Panc1 (cell line): Measurements from ENCODE around the gene CCBE1. TPM values are rescaled to one million over a fixed set of nuclear protein-coding genes. Genes with fewer than 3 reads are reported as not detected.
"Not testable (repeated sequence)": the region's sequence is repeated elsewhere in the genome, so short reads cannot be mapped to it uniquely, and the experiment has no call there.

ENCODE experiments used
- ATAC-seq: fragments of 200-7000 bp; cut with Tn5 transposase; 2 replicates; pipeline ENCODE4 v1.9.1; 2020; ENCODE audit warnings: mild to moderate bottlenecking, moderate library complexity
- BruUV-seq: library from RNA; stranded (reverse); fragments of 400-500 nt; replicated peaks from 2 replicates; lab custom pipeline; 2021; lab: Mats Ljungman, UMichigan
- CTCF ChIA-PET: fragments of 300-600 bp; sonication (Branson Sonifier 250); formaldehyde crosslinking; loops from one replicate; lab custom pipeline; 2022; ENCODE audit warnings: antibody characterized with exemption; lab: Charles Lee
- POLR2A ChIA-PET: fragments of 300-600 bp; sonication (Branson Sonifier 250); formaldehyde crosslinking; loops from one replicate; lab custom pipeline; 2022; ENCODE audit warnings: antibody characterized with exemption; lab: Charles Lee
- DNase-seq: peaks from one replicate; pipeline ENCODE4 v3.0.0-alpha.2; 2010; ENCODE audit warnings: low read depth, low spot score
- H3K27ac ChIP-seq: 2 replicates; pipeline ENCODE4 v1.5.1; 2011; ENCODE audit warnings: mild to moderate bottlenecking, low read length, inconsistent platforms
- H3K27me3 ChIP-seq: fragments of 200-500 bp; sonication (Bioruptor generic); 2 replicates; pipeline ENCODE4 v1.6.0; 2014; ENCODE audit warnings: low read length, inconsistent platforms; ENCODE audit not compliant: control insufficient read depth, insufficient read depth
- H3K36me3 ChIP-seq: fragments of 200-500 bp; sonication (Bioruptor generic); 2 replicates; pipeline ENCODE4 v1.5.1; 2014; ENCODE audit warnings: inconsistent platforms, mild to moderate bottlenecking, low read length, moderate library complexity; ENCODE audit not compliant: control insufficient read depth, insufficient read depth
- H3K4me1 ChIP-seq: 2 replicates; pipeline ENCODE4 v1.5.1; 2011; ENCODE audit warnings: inconsistent platforms, mild to moderate bottlenecking, low read length, moderate library complexity; ENCODE audit not compliant: control insufficient read depth, insufficient read depth
- H3K4me3 ChIP-seq, 2 experiments: 2 replicates each; pipeline ENCODE4 v1.5.1; 2011 to 2012; ENCODE audit warnings: low read depth in 2 of 2, low read length in 2 of 2, mild to moderate bottlenecking in 2 of 2, inconsistent platforms in 1 of 2, moderate library complexity in 1 of 2
- H3K9me3 ChIP-seq: fragments of 200-500 bp; sonication (Bioruptor generic); 2 replicates; pipeline ENCODE4 v1.5.1; 2014; ENCODE audit warnings: low read depth, mild to moderate bottlenecking, inconsistent platforms, low read length, moderate library complexity; ENCODE audit not compliant: control insufficient read depth, insufficient read depth
- CTCF ChIP-seq: fragments of 450-650 bp; IDR thresholded peaks from 2 replicates; pipeline ENCODE4 v1.5.1; 2017; ENCODE audit warnings: mild to moderate bottlenecking
- POLR2AphosphoS5 ChIP-seq: IDR thresholded peaks from 2 replicates; pipeline ENCODE4 v1.6.1; 2012; ENCODE audit warnings: mild to moderate bottlenecking, low read depth, low read length, moderate library complexity
- REST ChIP-seq, 2 experiments: IDR thresholded peaks; 2 replicates each; pipeline ENCODE4 v1.6.1; 2011 to 2012; ENCODE audit warnings: low read depth in 2 of 2, control low read depth in 1 of 2, low read length in 1 of 2, mild to moderate bottlenecking in 1 of 2, moderate library complexity in 1 of 2; ENCODE audit not compliant: insufficient read depth in 1 of 2
- SIN3A ChIP-seq: IDR thresholded peaks from 2 replicates; pipeline ENCODE4 v1.6.1; 2012; ENCODE audit warnings: low read depth, mild to moderate bottlenecking, low read length, moderate library complexity, borderline replicate concordance; ENCODE audit not compliant: insufficient read depth
- TCF7L2 ChIP-seq: IDR thresholded peaks from 2 replicates; pipeline ENCODE4 v1.6.1; 2011; ENCODE audit warnings: mild to moderate bottlenecking, low read depth, low read length, inconsistent platforms
- in situ Hi-C: cut with HindIII; loops from 2 replicates; pipeline ENCODE4 v1.10.0; 2016; ENCODE audit warnings: low sequenced_read_pairs, low pct_unique_long_range_greater_than_20kb
- intact Hi-C: fragments of 100-400 bp; cut with micrococcal nuclease; formaldehyde crosslinking; loops from one replicate; pipeline ENCODE4 v1.10.0; 2022; ENCODE audit not compliant: unreplicated experiment
- total RNA-seq: library from RNA; stranded (reverse); gene quantifications from one replicate; pipeline ENCODE4 v1.2.1, GENCODE V29; 2021; ENCODE audit not compliant: unreplicated experiment

The CCBE1 gene
- total RNA-seq, 1 experiment from 2014 or later, result 0.13 TPM

- Histone ChIP-seq H3K9me3 (no peaks in the 10 kb centered on the region), H3K27ac (no peak overlapping the region), H3K27me3 (peaks cover 2% of the 10 kb centered on the region; the same call in 1 of the 2 replicates), H3K4me3 (no peak overlapping the region), H3K36me3 (no peaks in the 10 kb centered on the region), H3K4me1 (0 out of 2 replicates have a peak, but pooled peaks cover 3% of the 10 kb centered on the region)
- ATAC-seq, result no peak
- POLR2A ChIA-PET, result no interaction called here
- in situ Hi-C loops, result no loop called here
- TF ChIP-seq TCF7L2, result no peak
- no peak for TF ChIP-seq SIN3A
- no peak for TF ChIP-seq REST (IDR thresholded peaks at IDR 0.05; ENCODE audit: insufficient read depth in 1 of 2, low read depth in 2 of 2, low read length in 1 of 2)
- TF ChIP-seq POLR2AphosphoS5, result no peak
- no peak for TF ChIP-seq CTCF
- no peak for DNase-seq
- CTCF ChIA-PET, result no interaction called here
- intact Hi-C loops, result no loop called here
- BruUV-seq, result no TSS peak
Observed at GRCh38 chr18:59516356-59517155, 180.7 kb downstream of the CCBE1 start.

- H3K27me3 ChIP-seq, CTCF ChIA-PET, H3K4me1 ChIP-seq, ATAC-seq, H3K27ac ChIP-seq, H3K4me3 ChIP-seq, H3K9me3 ChIP-seq, POLR2A ChIA-PET, BruUV-seq, in situ Hi-C loops, DNase-seq, H3K36me3 ChIP-seq, intact Hi-C loops: not testable (repeated sequence)
Observed at GRCh38 chr18:59515956-59516355, 181.3 kb downstream of the CCBE1 start.

GRCh38 chr18:59515147-59515546 lies 182.1 kb downstream of the CCBE1 start:
- no peak for DNase-seq

More at GRCh38 chr18:59515147-59515546, 182.1 kb downstream of the CCBE1 start:
- no peak overlapping the region for H3K4me3 ChIP-seq
- H3K27ac ChIP-seq, result no peak overlapping the region
- no peaks in the 10 kb centered on the region for H3K36me3 ChIP-seq
- peaks cover 2% of the 10 kb centered on the region for H3K27me3 ChIP-seq
- H3K9me3 ChIP-seq, result no peaks in the 10 kb centered on the region
- 0 out of 2 replicates have a peak, but pooled peaks cover 3% of the 10 kb centered on the region for H3K4me1 ChIP-seq
- ATAC-seq, result no peak
- POLR2A ChIA-PET, result no interaction called here
- CTCF ChIA-PET, result no interaction called here
- no peak for TF ChIP-seq SIN3A
- TF ChIP-seq POLR2AphosphoS5, result no peak
- TF ChIP-seq TCF7L2, result no peak
- TF ChIP-seq REST (IDR thresholded peaks at IDR 0.05; ENCODE audit: insufficient read depth in 1 of 2, low read depth in 2 of 2, low read length in 1 of 2), result no peak
- TF ChIP-seq CTCF, result no peak
- intact Hi-C loops, result no loop called here
- BruUV-seq, result no TSS peak
- in situ Hi-C loops, result no loop called here
